Measurements from ENCODE around the gene TAMM41. TPM values are rescaled to one million over a fixed set of nuclear protein-coding genes. Genes with fewer than 3 reads are reported as not detected.

TAMM41 gene
- total and polyA plus RNA-seq, 9 of the 15 experiments (the other 6 are each of a cell fraction or from before 2014, with no cell fraction given): 8.6 to 74.6 (median 29.3) TPM

DNA sequence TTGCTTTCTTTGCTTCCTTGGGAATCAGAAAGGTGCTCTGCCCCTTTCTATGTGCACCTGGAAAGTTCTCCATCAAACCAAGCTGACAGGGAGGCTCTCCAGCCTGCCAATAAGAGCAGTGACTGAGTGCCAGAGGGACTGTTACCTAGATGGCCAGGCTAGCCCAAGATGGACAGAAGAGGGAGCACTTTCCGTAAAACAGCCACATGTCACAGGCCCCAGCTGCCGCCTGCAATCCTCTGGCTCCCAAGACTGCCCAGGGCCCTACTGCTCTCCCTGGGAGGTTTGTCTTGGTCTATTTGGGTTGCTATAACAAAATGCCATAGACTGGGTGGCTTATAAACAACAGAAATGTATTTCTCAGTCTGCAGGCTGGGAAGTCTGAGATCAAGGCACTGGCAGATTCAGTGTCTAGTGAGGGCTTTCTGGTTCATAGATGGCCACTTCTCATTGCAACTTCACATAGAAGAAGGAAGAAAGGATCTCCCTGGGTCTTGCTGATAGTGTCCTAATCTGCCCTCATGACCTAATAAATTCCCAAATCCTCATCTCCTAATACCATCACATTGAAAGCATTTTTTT lies 72.3 kb downstream of the TAMM41 start (continued):
- TF ChIP-seq, protein P1, sequence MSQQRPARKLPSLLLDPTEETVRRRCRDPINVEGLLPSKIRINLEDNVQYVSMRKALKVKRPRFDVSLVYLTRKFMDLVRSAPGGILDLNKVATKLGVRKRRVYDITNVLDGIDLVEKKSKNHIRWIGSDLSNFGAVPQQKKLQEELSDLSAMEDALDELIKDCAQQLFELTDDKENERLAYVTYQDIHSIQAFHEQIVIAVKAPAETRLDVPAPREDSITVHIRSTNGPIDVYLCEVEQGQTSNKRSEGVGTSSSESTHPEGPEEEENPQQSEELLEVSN (IDR thresholded peaks at IDR 0.05; ENCODE audit: borderline replicate concordance in 1 of 2, extremely low read depth in 1 of 2, insufficient read depth in 1 of 2, insufficient read length in 1 of 2, low read depth in 1 of 2, low read length in 1 of 2, poor library complexity in 1 of 2, severe bottlenecking in 1 of 2): peak in 1 of 2 experiments; percentile 76
- TF ChIP-seq CEBPG (CRISPR knock-in tag; IDR thresholded peaks at IDR 0.05): no peak
- no peak for TF ChIP-seq CEBPG (tag; conservative IDR thresholded peaks at IDR 0.05 in 1 of 2, IDR thresholded peaks at IDR 0.05 in 1 of 2)
- TF ChIP-seq, protein P2, sequence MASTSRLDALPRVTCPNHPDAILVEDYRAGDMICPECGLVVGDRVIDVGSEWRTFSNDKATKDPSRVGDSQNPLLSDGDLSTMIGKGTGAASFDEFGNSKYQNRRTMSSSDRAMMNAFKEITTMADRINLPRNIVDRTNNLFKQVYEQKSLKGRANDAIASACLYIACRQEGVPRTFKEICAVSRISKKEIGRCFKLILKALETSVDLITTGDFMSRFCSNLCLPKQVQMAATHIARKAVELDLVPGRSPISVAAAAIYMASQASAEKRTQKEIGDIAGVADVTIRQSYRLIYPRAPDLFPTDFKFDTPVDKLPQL (IDR thresholded peaks at IDR 0.05; ENCODE audit: extremely low read depth, insufficient read length): no peak
- no peak for TF ChIP-seq NFRKB (IDR thresholded peaks at IDR 0.05; ENCODE audit: low read depth)
- TF ChIP-seq SIN3B (IDR thresholded peaks at IDR 0.05; ENCODE audit: low read depth): no peak
- no peak for TF ChIP-seq NFE2L1 (tag; IDR thresholded peaks at IDR 0.05; ENCODE audit: borderline replicate concordance, low read depth)
- no peak for TF ChIP-seq FOXK1 (CRISPR knock-in tag; IDR thresholded peaks at IDR 0.05; ENCODE audit: borderline replicate concordance)
- no peak for TF ChIP-seq U2AF2 (optimal IDR thresholded peaks at IDR 0.05; ENCODE audit: low read depth, low read length)
- TF ChIP-seq ZNF324 (CRISPR knock-in tag; IDR thresholded peaks at IDR 0.05): no peak
- no peak for TF ChIP-seq MAFG (tag; conservative IDR thresholded peaks at IDR 0.05)
- no peak for TF ChIP-seq ETV5 (CRISPR knock-in tag; IDR thresholded peaks at IDR 0.05; ENCODE audit: low read depth)
- TF ChIP-seq PRMT5 (CRISPR knock-in tag; IDR thresholded peaks at IDR 0.05): no peak
- no peak for TF ChIP-seq SNRNP70 (optimal IDR thresholded peaks at IDR 0.05; ENCODE audit: low read depth, low read length)
- TF ChIP-seq SETDB1 (IDR thresholded peaks at IDR 0.05; ENCODE audit: low read length): no peak
- TF ChIP-seq, protein P3, sequence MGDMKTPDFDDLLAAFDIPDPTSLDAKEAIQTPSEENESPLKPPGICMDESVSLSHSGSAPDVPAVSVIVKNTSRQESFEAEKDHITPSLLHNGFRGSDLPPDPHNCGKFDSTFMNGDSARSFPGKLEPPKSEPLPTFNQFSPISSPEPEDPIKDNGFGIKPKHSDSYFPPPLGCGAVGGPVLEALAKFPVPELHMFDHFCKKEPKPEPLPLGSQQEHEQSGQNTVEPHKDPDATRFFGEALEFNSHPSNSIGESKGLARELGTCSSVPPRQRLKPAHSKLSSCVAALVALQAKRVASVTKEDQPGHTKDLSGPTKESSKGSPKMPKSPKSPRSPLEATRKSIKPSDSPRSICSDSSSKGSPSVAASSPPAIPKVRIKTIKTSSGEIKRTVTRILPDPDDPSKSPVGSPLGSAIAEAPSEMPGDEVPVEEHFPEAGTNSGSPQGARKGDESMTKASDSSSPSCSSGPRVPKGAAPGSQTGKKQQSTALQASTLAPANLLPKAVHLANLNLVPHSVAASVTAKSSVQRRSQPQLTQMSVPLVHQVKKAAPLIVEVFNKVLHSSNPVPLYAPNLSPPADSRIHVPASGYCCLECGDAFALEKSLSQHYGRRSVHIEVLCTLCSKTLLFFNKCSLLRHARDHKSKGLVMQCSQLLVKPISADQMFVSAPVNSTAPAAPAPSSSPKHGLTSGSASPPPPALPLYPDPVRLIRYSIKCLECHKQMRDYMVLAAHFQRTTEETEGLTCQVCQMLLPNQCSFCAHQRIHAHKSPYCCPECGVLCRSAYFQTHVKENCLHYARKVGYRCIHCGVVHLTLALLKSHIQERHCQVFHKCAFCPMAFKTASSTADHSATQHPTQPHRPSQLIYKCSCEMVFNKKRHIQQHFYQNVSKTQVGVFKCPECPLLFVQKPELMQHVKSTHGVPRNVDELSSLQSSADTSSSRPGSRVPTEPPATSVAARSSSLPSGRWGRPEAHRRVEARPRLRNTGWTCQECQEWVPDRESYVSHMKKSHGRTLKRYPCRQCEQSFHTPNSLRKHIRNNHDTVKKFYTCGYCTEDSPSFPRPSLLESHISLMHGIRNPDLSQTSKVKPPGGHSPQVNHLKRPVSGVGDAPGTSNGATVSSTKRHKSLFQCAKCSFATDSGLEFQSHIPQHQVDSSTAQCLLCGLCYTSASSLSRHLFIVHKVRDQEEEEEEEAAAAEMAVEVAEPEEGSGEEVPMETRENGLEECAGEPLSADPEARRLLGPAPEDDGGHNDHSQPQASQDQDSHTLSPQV (IDR thresholded peaks at IDR 0.05): no peak
- no peak for TF ChIP-seq KLF1 (tag; IDR thresholded peaks at IDR 0.05)
- no peak for TF ChIP-seq ZNF311 (CRISPR knock-in tag; IDR thresholded peaks at IDR 0.05)
- TF ChIP-seq L3MBTL2 (IDR thresholded peaks at IDR 0.05): peak; percentile 58
- no peak for TF ChIP-seq HDAC1 (IDR thresholded peaks at IDR 0.05)
- TF ChIP-seq C11orf30 (IDR thresholded peaks at IDR 0.05; ENCODE audit: low read depth): no peak
- no peak for TF ChIP-seq MCM7 (IDR thresholded peaks at IDR 0.05)
- no peak for TF ChIP-seq POLR2A (conservative IDR thresholded peaks at IDR 0.05)
- no peak for TF ChIP-seq RBBP5 (IDR thresholded peaks at IDR 0.05; ENCODE audit: borderline replicate concordance, insufficient read depth, low read length, poor library complexity, severe bottlenecking)
- TF ChIP-seq JUN (IDR thresholded peaks at IDR 0.05; ENCODE audit: borderline replicate concordance, low read depth, low read length): no peak
- TF ChIP-seq JUN (CRISPR knock-in tag; IDR thresholded peaks at IDR 0.05; ENCODE audit: borderline replicate concordance): no peak

All from K562 (cell line).